Parathyroid adenoma (tissue), 2 donors: ENCODE results near the gene KDSR.

Source experiments
- H2AFZ ChIP-seq: fragments of 300-600 bp; sonication (generic); one replicate; pipeline ENCODE4 v1.7.0; 2017; ENCODE audit warnings: antibody characterized with exemption, mild to moderate bottlenecking
- H3K27ac ChIP-seq: fragments of 300-600 bp; sonication (generic); one replicate; pipeline ENCODE4 v1.7.0; 2017
- H3K27me3 ChIP-seq: fragments of 300-600 bp; sonication (generic); one replicate; pipeline ENCODE4 v1.7.0; 2017; ENCODE audit warnings: low read length; ENCODE audit not compliant: control insufficient read depth, insufficient read depth
- H3K36me3 ChIP-seq: fragments of 300-600 bp; sonication (generic); one replicate; pipeline ENCODE4 v1.7.0; 2017; ENCODE audit warnings: low read length; ENCODE audit not compliant: control insufficient read depth, insufficient read depth
- H3K4me1 ChIP-seq: fragments of 300-600 bp; sonication (generic); one replicate; pipeline ENCODE4 v1.7.0; 2017; ENCODE audit warnings: control low read depth
- H3K4me2 ChIP-seq: fragments of 300-600 bp; sonication (generic); one replicate; pipeline ENCODE4 v1.7.0; 2017; ENCODE audit warnings: low read length
- H3K4me3 ChIP-seq: fragments of 300-600 bp; sonication (generic); one replicate; pipeline ENCODE4 v1.7.0; 2017; ENCODE audit warnings: low read depth, low read length
- H3K79me2 ChIP-seq: fragments of 300-600 bp; sonication (generic); one replicate; pipeline ENCODE4 v1.7.0; 2017; ENCODE audit warnings: control low read depth
- H3K9ac ChIP-seq: fragments of 300-600 bp; sonication (generic); one replicate; pipeline ENCODE4 v1.7.0; 2017; ENCODE audit warnings: mild to moderate bottlenecking
- H3K9me3 ChIP-seq: fragments of 300-600 bp; sonication (generic); one replicate; pipeline ENCODE4 v1.7.0; 2017; ENCODE audit warnings: low read length; ENCODE audit not compliant: control insufficient read depth
- TF ChIP-seq, protein P1 (sequence below): fragments of 300-600 bp; sonication (generic); IDR thresholded peaks from one replicate; pipeline ENCODE4 v1.7.0; 2017; ENCODE audit warnings: antibody characterized with exemption, mild to moderate bottlenecking
- donor health status: primary hyperparathyroidism.

KDSR gene

DNA sequence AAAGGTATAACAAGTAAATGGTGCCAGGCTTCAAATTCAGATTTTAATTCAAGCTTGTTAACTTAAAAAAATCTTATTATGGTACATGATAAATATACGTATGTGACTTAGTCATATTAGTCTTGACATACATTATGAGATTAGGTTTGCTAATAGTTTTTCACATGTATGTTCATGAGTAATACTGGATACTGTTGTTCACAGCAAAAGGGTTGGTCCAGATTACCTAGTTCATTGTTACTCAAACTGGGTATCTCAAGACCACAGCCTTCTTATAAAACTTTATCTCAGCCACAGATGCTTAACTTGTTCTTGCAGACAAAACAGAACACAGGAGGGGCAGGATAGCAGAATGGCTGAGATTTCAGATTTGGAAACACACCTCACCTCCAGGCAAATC lies 28.5 kb upstream of the KDSR start:
- no peak overlapping the region for H3K27ac ChIP-seq
- TF ChIP-seq, protein P1, sequence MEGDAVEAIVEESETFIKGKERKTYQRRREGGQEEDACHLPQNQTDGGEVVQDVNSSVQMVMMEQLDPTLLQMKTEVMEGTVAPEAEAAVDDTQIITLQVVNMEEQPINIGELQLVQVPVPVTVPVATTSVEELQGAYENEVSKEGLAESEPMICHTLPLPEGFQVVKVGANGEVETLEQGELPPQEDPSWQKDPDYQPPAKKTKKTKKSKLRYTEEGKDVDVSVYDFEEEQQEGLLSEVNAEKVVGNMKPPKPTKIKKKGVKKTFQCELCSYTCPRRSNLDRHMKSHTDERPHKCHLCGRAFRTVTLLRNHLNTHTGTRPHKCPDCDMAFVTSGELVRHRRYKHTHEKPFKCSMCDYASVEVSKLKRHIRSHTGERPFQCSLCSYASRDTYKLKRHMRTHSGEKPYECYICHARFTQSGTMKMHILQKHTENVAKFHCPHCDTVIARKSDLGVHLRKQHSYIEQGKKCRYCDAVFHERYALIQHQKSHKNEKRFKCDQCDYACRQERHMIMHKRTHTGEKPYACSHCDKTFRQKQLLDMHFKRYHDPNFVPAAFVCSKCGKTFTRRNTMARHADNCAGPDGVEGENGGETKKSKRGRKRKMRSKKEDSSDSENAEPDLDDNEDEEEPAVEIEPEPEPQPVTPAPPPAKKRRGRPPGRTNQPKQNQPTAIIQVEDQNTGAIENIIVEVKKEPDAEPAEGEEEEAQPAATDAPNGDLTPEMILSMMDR, result no peak
- H3K36me3 ChIP-seq, result no peaks in the 10 kb centered on the region

DNA sequence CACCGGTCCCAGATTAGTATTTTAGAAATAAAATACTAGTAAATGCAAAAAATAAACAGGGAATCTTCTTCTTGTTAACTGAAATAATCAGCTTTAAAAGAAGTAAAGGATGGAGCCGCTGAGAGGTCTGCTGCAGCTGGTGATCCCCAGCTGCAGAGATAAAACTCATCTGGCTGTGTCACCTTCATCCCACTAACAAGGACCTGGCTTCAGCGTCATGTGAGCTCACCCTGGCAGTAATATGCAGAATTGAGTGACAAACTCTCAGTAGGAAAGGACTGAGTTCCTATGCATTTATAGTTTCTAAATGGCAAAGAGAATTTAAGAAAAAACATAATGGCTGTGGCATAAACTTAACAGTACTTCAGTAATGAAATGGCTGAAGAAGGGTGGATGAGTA lies 27.9 kb upstream of the KDSR start:
- no peak overlapping the region for H3K9ac ChIP-seq
- H3K9me3 ChIP-seq, result no peaks in the 10 kb centered on the region
- no peak overlapping the region for H3K27ac ChIP-seq
- no peak overlapping the region for H3K4me2 ChIP-seq
- H3K4me1 ChIP-seq, result no peaks in the 10 kb centered on the region
- H3K79me2 ChIP-seq, result no peaks in the 10 kb centered on the region
- no peaks in the 10 kb centered on the region for H3K27me3 ChIP-seq
- TF ChIP-seq, protein P1, result no peak
- H2AFZ ChIP-seq, result no peak overlapping the region
- H3K36me3 ChIP-seq, result no peaks in the 10 kb centered on the region
- H3K4me3 ChIP-seq, result no peak overlapping the region

More for the DNA sequence above, 28.5 kb upstream of the KDSR start:
- Histone ChIP-seq H3K27me3 (no peaks in the 10 kb centered on the region), H3K9me3 (no peaks in the 10 kb centered on the region), H3K4me3 (no peak overlapping the region), H3K79me2 (no peaks in the 10 kb centered on the region), H3K4me2 (no peak overlapping the region), H2AFZ (no peak overlapping the region), H3K9ac (no peak overlapping the region), H3K4me1 (no peaks in the 10 kb centered on the region)

DNA sequence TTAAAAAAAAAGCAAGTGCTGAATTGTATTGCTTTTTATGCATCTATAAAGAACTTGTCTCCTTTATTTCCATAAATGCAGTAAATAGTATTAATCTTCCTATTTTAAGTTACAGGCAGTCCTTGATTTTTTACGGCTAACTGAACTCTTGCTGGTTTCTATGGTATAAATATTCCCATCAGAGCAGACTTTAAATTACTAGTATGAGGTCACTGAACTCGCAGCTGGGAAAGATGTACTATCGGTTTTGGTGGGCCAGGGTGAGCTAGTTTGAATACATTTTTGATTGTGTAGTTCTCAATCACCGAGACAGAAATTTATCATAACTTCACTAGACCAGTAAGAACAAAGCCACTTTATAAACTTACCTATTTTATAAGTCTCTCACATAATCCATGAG lies 20.9 kb upstream of the KDSR start:
- Histone ChIP-seq H3K9ac (no peak overlapping the region), H3K36me3 (no peaks in the 10 kb centered on the region), H3K4me2 (no peak overlapping the region), H3K4me1 (no peaks in the 10 kb centered on the region), H3K4me3 (no peak overlapping the region), H3K79me2 (no peaks in the 10 kb centered on the region), H3K9me3 (no peaks in the 10 kb centered on the region), H2AFZ (no peak overlapping the region), H3K27ac (no peak overlapping the region), H3K27me3 (no peaks in the 10 kb centered on the region)
- TF ChIP-seq, protein P1, result no peak

DNA sequence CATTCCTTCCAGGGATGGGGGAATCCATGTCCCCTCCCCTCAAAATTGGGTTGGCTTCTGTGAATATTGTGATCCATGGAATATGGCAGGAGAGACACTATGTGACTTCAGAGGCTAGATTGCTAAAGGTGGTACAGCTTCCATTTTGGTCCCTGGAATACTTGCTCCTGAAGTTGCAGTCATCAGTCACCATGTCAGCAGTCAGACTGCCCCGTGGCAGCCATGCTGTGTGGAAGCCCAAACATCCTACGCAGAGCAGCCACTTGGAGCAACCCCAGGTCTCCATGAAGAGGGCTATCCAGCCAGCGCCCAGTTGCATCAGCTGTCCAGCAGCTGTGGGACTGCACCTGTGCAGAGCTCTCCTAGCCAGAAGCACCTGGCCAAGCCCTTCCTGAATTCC lies 15.8 kb upstream of the KDSR start:
- no peaks in the 10 kb centered on the region for H3K4me1 ChIP-seq
- no peak overlapping the region for H2AFZ ChIP-seq
- H3K79me2 ChIP-seq, result no peaks in the 10 kb centered on the region
- H3K27me3 ChIP-seq, result no peaks in the 10 kb centered on the region
- H3K4me2 ChIP-seq, result no peak overlapping the region
- H3K36me3 ChIP-seq, result no peaks in the 10 kb centered on the region
- H3K9me3 ChIP-seq, result no peaks in the 10 kb centered on the region
- no peak overlapping the region for H3K9ac ChIP-seq
- TF ChIP-seq, protein P1, result no peak
- no peak overlapping the region for H3K27ac ChIP-seq
- H3K4me3 ChIP-seq, result no peak overlapping the region

DNA sequence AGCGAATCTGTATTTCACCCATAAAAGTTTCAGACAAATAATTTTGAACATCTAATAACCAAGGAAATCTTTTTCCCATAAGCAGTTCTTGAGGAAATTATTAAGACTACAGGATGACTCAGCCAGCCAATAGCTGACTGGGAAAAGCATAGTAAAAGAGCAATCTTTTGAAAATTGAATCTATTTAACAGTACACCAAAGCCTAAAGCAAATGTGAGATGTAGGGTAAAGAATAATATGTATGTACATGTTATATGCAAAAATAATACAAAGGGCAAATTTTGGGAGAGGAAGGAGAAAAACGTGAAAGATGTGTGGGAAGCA lies 12.6 kb upstream of the KDSR start:
- TF ChIP-seq, protein P1, result no peak
- no peak overlapping the region for H3K27ac ChIP-seq
- no peaks in the 10 kb centered on the region for H3K27me3 ChIP-seq

More for the DNA sequence above, 12.6 kb upstream of the KDSR start:
- Histone ChIP-seq H3K9me3 (no peaks in the 10 kb centered on the region), H3K9ac (no peak overlapping the region), H3K79me2 (no peaks in the 10 kb centered on the region), H3K4me3 (no peak overlapping the region), H2AFZ (no peak overlapping the region), H3K36me3 (no peaks in the 10 kb centered on the region), H3K4me1 (no peaks in the 10 kb centered on the region), H3K4me2 (no peak overlapping the region)
